GM18507 (cell line): ENCODE data around the gene GNG3.
"Not testable (repeated sequence)": the region's sequence is repeated elsewhere in the genome, so short reads cannot be mapped to it uniquely, and the experiment has no call there.

ENCODE experiments used
- DNase-seq: peaks from one replicate; pipeline ENCODE4 v3.0.0; 2011; ENCODE audit warnings: low read depth; ENCODE audit not compliant: insufficient read length; ENCODE audit errors: extremely low spot score
- FAIRE-seq: peaks from 2 replicates; lab custom pipeline; 2011; peaks lifted over from hg19 to GRCh38; lab: Jason Lieb, UNC

The GNG3 gene

GRCh38 chr11:62682518-62682917 lies 25.0 kb upstream of the GNG3 start:
- FAIRE-seq, result no peak
- DNase-seq, result no peak

- DNase-seq, result no peak
- FAIRE-seq, result no peak
Measured at GRCh38 chr11:62687508-62688396, 19.7 kb upstream of the GNG3 start.

GRCh38 chr11:62688491-62688890 lies 19.0 kb upstream of the GNG3 start:
- FAIRE-seq (no peak), DNase-seq (no peak)

GRCh38 chr11:62689421-62690183 lies 17.9 kb upstream of the GNG3 start, which contains the start of gene LRRN4CL:
TSS of gene LRRN4CL (minus strand) at chr11:62689530. CDS start at chr11:62688508, 1,022 bp downstream.
- DNase-seq (no peak), FAIRE-seq (no peak)

GRCh38 chr11:62693624-62694023 lies 13.9 kb upstream of the GNG3 start:
- not testable (repeated sequence) for DNase-seq, FAIRE-seq

- FAIRE-seq, result peak; percentile 75
- peak; percentile 54 for DNase-seq
Measured at GRCh38 chr11:62694455-62695167, 12.9 kb upstream of the GNG3 start.

- no peak for FAIRE-seq
- DNase-seq, result no peak
Measured at GRCh38 chr11:62702246-62702645, 5.2 kb upstream of the GNG3 start.

- FAIRE-seq, result not testable (repeated sequence)
Measured at GRCh38 chr11:62703921-62704320, 3.6 kb upstream of the GNG3 start.

GRCh38 chr11:62705413-62705812 lies 2.1 kb upstream of the GNG3 start:
- FAIRE-seq (no peak), DNase-seq (no peak)

More at GRCh38 chr11:62703921-62704320, 3.6 kb upstream of the GNG3 start:
- DNase-seq, result not testable (repeated sequence)

GRCh38 chr11:62705880-62706849 lies 1.3 kb upstream of the GNG3 start:
- FAIRE-seq (peak; percentile 53), DNase-seq (peak; percentile 92)

- DNase-seq, result no peak
- FAIRE-seq, result no peak
Measured at GRCh38 chr11:62706850-62707247, 627 bp upstream of the GNG3 start.

- FAIRE-seq (no peak), DNase-seq (no peak)
Measured at GRCh38 chr11:62708392-62708791, 916 bp downstream of the GNG3 start.

GRCh38 chr11:62708793-62709192 lies 1.3 kb downstream of the GNG3 start:
- FAIRE-seq (no peak), DNase-seq (no peak)

GRCh38 chr11:62709247-62710000 lies 1.9 kb downstream of the GNG3 start:
- DNase-seq, result peak; percentile 80
- peak; percentile 97 for FAIRE-seq

- DNase-seq, result no peak
- no peak for FAIRE-seq
Measured at GRCh38 chr11:62710001-62710345, 2.5 kb downstream of the GNG3 start.

GRCh38 chr11:62712276-62712812 lies 4.9 kb downstream of the GNG3 start:
- DNase-seq (no peak), FAIRE-seq (no peak)

- FAIRE-seq, result no peak
- DNase-seq, result no peak
Measured at GRCh38 chr11:62712861-62713260, 5.4 kb downstream of the GNG3 start.

GRCh38 chr11:62713343-62713742 lies 5.9 kb downstream of the GNG3 start:
- FAIRE-seq (no peak), DNase-seq (no peak)
